GM11168 (cell line): ENCODE measurements around the gene SHISA9.

ENCODE experiments used
- in situ Hi-C: fragments of 300-500 bp; cut with MboI; formaldehyde crosslinking; loops from one replicate; pipeline ENCODE4 v1.12.0; 2022; ENCODE audit warnings: low sequenced_read_pairs; ENCODE audit not compliant: unreplicated experiment

SHISA9 gene

DNA sequence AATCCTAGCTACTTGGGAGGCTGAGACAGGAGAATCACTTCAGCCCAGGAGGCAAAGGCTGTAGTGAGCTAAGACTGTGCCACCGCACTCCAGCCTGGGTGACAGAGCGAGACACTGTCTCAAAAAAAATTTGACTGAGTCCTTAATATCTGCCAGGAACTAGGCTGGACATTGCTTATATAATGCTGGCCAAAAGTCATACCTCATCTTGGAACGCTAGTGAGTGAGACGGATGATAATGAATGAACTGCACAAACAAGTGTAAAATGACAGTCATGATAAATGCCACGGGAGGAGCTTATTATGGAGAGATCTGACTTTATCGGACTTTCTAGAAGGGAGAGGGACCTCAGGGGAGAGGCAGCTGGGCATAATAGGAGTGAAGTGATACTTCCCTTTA lies 327.6 kb downstream of the SHISA9 start:
- in situ Hi-C loops, result no loop called here

DNA sequence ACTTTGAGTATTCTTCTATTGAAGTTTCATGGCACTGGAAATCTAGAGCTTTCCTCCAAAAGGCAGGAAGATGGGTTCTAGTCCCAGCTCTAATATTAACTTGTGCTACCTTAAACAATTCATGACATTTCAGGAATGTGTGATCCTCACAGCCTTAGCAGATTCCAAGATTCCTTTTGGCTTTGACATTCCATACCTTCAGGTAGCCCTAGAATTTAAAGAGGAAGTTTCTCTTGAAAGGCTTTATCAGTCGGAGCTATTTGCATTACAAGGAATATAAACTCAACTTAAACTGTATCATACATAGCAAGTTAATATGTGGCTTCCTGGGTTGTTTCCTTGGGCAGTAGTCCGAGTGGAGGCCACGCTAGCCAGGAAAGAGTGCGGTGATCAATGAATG lies 330.0 kb downstream of the SHISA9 start:
- in situ Hi-C loops, result no loop called here

DNA sequence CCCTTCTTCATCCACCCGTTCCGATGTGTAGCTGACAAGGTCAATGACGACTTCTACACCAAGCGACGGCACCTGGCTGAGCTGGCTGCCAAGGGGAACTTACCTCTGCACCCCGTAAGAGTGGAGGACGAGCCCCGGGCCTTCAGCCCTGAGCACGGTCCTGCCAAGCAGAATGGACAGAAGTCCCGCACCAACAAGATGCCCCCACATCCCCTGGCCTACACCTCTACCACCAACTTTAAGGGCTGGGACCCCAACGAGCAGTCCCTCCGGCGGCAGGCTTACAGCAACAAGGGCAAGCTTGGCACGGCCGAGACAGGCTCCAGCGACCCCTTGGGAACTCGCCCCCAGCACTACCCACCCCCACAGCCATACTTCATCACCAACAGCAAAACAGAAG lies 333.6 kb downstream of the SHISA9 start:
- in situ Hi-C loops, result no loop called here

GRCh38 chr16:13236308-13236707 lies 334.9 kb downstream of the SHISA9 start:
- in situ Hi-C loops, result no loop called here

DNA sequence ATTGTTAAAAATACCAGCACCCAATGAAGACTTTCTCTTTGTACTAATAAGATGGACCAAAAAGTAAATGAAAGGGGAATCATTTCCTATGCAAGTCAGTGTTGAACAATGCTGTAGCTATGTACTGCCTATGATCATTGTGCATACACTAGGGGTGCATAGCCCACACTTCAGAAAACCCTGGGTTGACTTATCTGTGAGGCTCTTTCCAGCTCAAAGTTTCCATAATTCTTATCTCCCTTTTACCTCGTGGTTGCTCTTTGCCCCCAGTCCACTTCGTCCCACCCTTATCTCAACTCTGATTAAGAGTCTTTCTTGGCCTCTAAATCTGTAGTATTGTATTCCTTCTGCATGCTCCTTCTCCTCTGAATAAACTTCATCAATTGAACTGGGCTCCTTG lies 336.8 kb downstream of the SHISA9 start:
- in situ Hi-C loops, result no loop called here

GRCh38 chr16:13242201-13242600 lies 340.8 kb downstream of the SHISA9 start:
- in situ Hi-C loops, result no loop called here

- in situ Hi-C loops, result no loop called here
These were observed 343.4 kb downstream of the SHISA9 start for GRCh38 chr16:13244770-13245169.

DNA sequence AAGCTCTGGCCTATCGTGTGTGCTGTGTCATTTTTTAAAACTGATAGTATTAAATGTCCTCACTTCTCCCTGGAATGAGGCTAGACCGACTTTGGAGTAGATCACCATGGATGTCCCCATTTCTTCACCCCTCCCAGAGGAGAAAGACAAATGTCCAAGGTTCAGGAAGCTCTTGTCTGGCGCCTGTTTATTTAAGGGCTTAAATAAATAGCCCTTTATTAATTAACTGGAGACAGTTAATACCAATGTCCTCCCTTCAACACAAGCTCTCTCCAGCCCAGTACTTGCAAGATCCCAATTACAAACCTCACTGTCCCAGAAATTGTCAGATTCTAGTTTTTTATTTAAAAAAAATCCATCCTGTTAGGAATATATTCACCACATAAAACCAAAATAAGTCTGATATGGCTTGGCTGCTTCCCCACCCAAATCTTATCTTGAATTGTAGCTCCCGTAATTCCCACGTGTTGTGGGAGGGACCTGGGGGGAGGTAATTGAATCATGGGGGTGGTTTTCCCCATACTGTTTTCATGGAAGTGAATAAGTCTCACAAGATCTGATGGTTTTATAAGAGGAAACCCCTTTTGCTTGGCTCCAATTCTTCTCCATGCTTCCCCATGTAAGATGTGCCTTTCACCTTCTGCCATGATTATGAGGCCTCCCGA lies 344.4 kb downstream of the SHISA9 start:
- in situ Hi-C loops, result no loop called here

- in situ Hi-C loops, result no loop called here
These were observed 353.7 kb downstream of the SHISA9 start for GRCh38 chr16:13254998-13255614.

DNA sequence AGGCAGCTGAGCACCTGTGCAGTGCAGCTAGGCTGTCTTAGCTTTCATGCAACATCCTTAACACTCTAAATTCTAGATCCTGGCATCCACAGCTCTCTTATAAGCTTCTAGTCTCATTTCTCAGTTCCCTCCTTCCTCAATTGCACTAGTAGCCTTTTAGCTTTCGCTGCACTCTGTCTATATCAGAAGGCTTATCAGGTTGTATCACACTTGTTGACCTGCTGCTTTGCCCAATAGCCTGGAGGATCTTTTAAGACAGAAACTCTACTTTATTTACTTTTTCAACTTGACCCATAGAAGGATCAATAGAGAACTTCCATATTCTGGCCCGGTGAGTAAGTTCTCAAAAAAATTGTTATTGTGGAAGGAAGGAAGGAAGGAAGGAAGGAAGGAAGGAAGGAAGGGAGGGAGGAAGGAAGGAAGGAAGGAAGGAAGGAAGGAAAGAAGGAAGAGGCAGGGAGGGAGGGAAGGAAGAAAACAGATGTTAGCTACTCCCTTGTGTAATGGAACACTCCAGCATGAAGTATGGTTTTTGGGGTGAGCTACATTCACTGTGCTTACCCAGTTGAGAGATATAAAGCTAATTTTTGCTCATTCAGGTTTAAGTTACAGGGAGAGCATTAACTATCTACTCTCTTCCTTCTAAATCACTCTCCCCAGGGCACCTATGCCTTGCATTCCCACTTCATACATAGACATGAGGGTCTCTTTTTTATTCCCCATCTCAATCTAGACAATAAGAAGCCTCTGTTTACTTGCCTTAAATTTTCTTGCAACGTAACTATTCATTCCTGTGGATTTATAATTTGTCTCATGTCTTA lies 361.1 kb downstream of the SHISA9 start:
- in situ Hi-C loops, result no loop called here

- in situ Hi-C loops, result no loop called here
These were observed 363.6 kb downstream of the SHISA9 start for GRCh38 chr16:13264749-13265552.

GRCh38 chr16:13269359-13269758 lies 368.0 kb downstream of the SHISA9 start:
- in situ Hi-C loops, result no loop called here

GRCh38 chr16:13269905-13270528 lies 368.6 kb downstream of the SHISA9 start:
- in situ Hi-C loops, result no loop called here

GRCh38 chr16:13270602-13271001 lies 369.2 kb downstream of the SHISA9 start:
- in situ Hi-C loops, result no loop called here

- in situ Hi-C loops, result no loop called here
These were observed 388.1 kb downstream of the SHISA9 start for GRCh38 chr16:13289515-13289914.
